Naive thymus-derived CD8-positive, alpha-beta T cell (primary cell): ENCODE data around the gene KCNIP3. TPM values are rescaled to one million over a fixed set of nuclear protein-coding genes. Genes with fewer than 3 reads are reported as not detected.
"Not testable (repeated sequence)": the region's sequence is repeated elsewhere in the genome, so short reads cannot be mapped to it uniquely, and the experiment has no call there.

Source experiments
- ATAC-seq, 2 donors: fragments of 150-1000 bp; cut with Tn5 transposase in 1 of 2; sonication (Bioruptor Pico), chemical (Tn5 transposase) in 1 of 2; 1 replicate in 1 of 2; 2 replicates in 1 of 2; pipeline ENCODE4 v1.10.0; 2021; ENCODE audit warnings: mild to moderate bottlenecking in 2 of 2, moderate library complexity in 2 of 2
- POLR2A ChIA-PET: fragments of 350-600 bp; sonication (Branson Sonifier 250); formaldehyde crosslinking; loops from one replicate; lab custom pipeline; 2021; ENCODE audit warnings: antibody characterized with exemption; lab: Charles Lee
- DNase-seq, 10 donors: peaks; one replicate each; pipeline versions ENCODE4 v3.0.0 to v3.0.0-alpha.2; 2020 to 2022
- H3K27ac Mint-ChIP-seq, 10 donors: one replicate each; pipeline ENCODE4 v1.8.0; 2020 to 2022; ENCODE audit warnings: mild to moderate bottlenecking in 10 of 10, mixed read lengths in 10 of 10, moderate library complexity in 4 of 10, inconsistent platforms in 1 of 10
- H3K27me3 Mint-ChIP-seq, 5 donors: one replicate each; pipeline ENCODE4 v1.8.0; 2021 to 2022; ENCODE audit warnings: mixed read lengths in 5 of 5
- H3K36me3 Mint-ChIP-seq, 3 donors: one replicate each; pipeline ENCODE4 v1.8.0; 2020 to 2022; ENCODE audit warnings: mixed read lengths in 3 of 3, mild to moderate bottlenecking in 2 of 3, inconsistent platforms in 1 of 3
- H3K4me1 Mint-ChIP-seq, 4 donors: one replicate each; pipeline ENCODE4 v1.8.0; 2021 to 2022; ENCODE audit warnings: mixed read lengths in 4 of 4
- H3K4me3 Mint-ChIP-seq, 10 donors: one replicate each; pipeline ENCODE4 v1.8.0; 2020 to 2022; ENCODE audit warnings: mild to moderate bottlenecking in 10 of 10, mixed read lengths in 10 of 10, moderate library complexity in 6 of 10, inconsistent platforms in 1 of 10
- H3K9me3 Mint-ChIP-seq, 9 donors: one replicate each; pipeline ENCODE4 v1.8.0; 2020 to 2022; ENCODE audit warnings: mixed read lengths in 9 of 9, mild to moderate bottlenecking in 3 of 9, inconsistent platforms in 1 of 9, moderate library complexity in 1 of 9
- polyA plus RNA-seq, 3 donors: library from polyadenylated mRNA; unstranded; fragments of 300-500 nt; fragmentation: Illumina TruSeq; gene quantifications; one replicate each; pipeline ENCODE4 v1.2.3, GENCODE V29; 2021
- total RNA-seq, 8 experiments: library from RNA in 2 of 8; stranded (reverse) in 2 of 8; gene quantifications; one replicate each; pipeline ENCODE4 v1.2.3 and lab custom pipeline; 2021 to 2026

Gene KCNIP3
- total and polyA plus RNA-seq, 5 experiments from 2014 or later: not detected

DNA sequence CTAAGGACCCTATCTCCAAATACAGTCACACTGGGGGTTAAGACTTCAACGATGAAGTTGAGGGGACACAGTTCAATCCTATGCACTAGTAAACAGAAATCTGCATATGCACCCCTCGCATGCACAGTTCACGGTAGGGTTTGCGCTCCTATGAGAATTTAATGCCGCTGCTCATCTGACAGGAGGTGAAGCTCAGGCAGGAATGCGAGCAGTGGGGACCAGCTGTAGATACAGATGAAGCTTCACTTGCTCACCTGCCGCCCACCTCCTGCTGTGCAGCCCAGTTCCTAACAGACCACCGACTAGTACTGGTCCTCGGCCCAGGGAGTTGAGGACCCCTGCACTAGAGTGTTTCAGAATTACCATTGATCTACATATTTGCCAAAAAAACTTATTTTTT is 65.3 kb downstream of the KCNIP3 start:
- H3K36me3 Mint-ChIP-seq: no peaks in the 10 kb centered on the region

GRCh38 chr2:95366514-95366913 is 69.4 kb downstream of the KCNIP3 start:
- no peak overlapping the region for H3K4me3 Mint-ChIP-seq
- peaks cover 0 to 14% (median 11%) of the 10 kb centered on the region in 9 donors for H3K9me3 Mint-ChIP-seq
- H3K36me3 Mint-ChIP-seq: peaks cover 0 to 6% (median 2%) of the 10 kb centered on the region in 3 donors
- H3K27me3 Mint-ChIP-seq: peaks cover 5 to 23% (median 13%) of the 10 kb centered on the region in 5 donors
- no peak overlapping the region for H3K27ac Mint-ChIP-seq
- no peaks in the 10 kb centered on the region for H3K4me1 Mint-ChIP-seq
- DNase-seq (no peak), ATAC-seq (no peak)
- POLR2A ChIA-PET: no interaction called here

More for the DNA sequence above, 65.3 kb downstream of the KCNIP3 start:
- no peak overlapping the region for H3K27ac Mint-ChIP-seq
- POLR2A ChIA-PET: no interaction called here
- peaks cover 0 to 2% (median 0%) of the 10 kb centered on the region in 9 donors for H3K9me3 Mint-ChIP-seq
- no peak overlapping the region for H3K4me3 Mint-ChIP-seq
- H3K4me1 Mint-ChIP-seq: no peaks in the 10 kb centered on the region
- peaks cover 4 to 22% (median 8%) of the 10 kb centered on the region in 5 donors for H3K27me3 Mint-ChIP-seq
- DNase-seq (peak in 1 of 10 donors; percentile 13), ATAC-seq (no peak)

DNA sequence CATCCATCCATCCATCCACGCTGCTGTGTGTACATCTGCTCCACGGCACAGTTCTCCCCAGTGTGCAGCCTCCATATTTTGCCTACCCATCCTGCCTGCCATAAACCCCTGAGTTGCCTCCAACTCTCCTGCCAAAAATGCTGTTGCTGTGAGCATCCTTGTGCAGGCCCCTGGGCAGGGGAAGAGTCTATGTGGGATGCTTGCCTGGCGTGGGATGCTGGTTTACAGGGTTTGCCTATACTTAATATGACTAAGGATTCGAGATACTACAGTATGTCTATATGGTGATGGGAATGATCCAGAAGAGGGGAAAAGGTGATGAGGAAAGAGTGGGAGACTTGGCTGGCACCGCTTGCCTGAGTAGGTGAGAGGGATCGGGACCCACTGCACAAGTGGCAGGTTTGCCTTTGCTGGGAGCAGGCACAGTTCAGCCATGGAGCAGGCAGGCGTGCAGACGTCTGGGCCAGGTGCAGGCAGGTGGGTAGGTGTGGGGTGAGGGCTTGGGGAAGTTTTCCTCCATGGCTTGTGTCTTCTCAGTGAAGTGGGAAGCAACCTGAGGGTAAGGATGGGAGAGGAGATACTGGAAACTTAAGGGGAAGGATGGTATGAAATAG is 75.2 kb downstream of the KCNIP3 start:
- H3K36me3 Mint-ChIP-seq: peaks cover 2 to 13% (median 5%) of the 10 kb centered on the region in 3 donors
- no peak overlapping the region for H3K4me3 Mint-ChIP-seq
- peaks cover 0 to 24% (median 11%) of the 10 kb centered on the region in 9 donors for H3K9me3 Mint-ChIP-seq
- H3K27ac Mint-ChIP-seq: no peak overlapping the region
- H3K4me1 Mint-ChIP-seq: peaks cover 0 to 8% (median 4%) of the 10 kb centered on the region in 4 donors
- DNase-seq: no peak
- peaks cover 16 to 41% (median 24%) of the 10 kb centered on the region in 5 donors for H3K27me3 Mint-ChIP-seq
- POLR2A ChIA-PET: no interaction called here
- no peak for ATAC-seq

- Mint-ChIP-seq H3K9me3 (peaks cover 0 to 24% (median 11%) of the 10 kb centered on the region in 9 donors), H3K36me3 (peaks cover 2 to 13% (median 5%) of the 10 kb centered on the region in 3 donors), H3K27me3 (peaks cover 16 to 41% (median 24%) of the 10 kb centered on the region in 5 donors), H3K27ac (no peak overlapping the region), H3K4me3 (no peak overlapping the region), H3K4me1 (peaks cover 0 to 8% (median 4%) of the 10 kb centered on the region in 4 donors)
- ATAC-seq (no peak), DNase-seq (no peak)
- POLR2A ChIA-PET: no interaction called here
Observed at GRCh38 chr2:95372845-95373244, 75.7 kb downstream of the KCNIP3 start.

GRCh38 chr2:95374029-95374428 is 76.9 kb downstream of the KCNIP3 start:
- DNase-seq (no peak), ATAC-seq (no peak)
- peaks cover 0 to 8% (median 4%) of the 10 kb centered on the region in 4 donors for H3K4me1 Mint-ChIP-seq
- no peak overlapping the region for H3K4me3 Mint-ChIP-seq
- peaks cover 2 to 13% (median 5%) of the 10 kb centered on the region in 3 donors for H3K36me3 Mint-ChIP-seq
- POLR2A ChIA-PET: no interaction called here
- H3K27ac Mint-ChIP-seq: no peak overlapping the region
- peaks cover 12 to 42% (median 23%) of the 10 kb centered on the region in 5 donors for H3K27me3 Mint-ChIP-seq
- peaks cover 0 to 19% (median 11%) of the 10 kb centered on the region in 9 donors for H3K9me3 Mint-ChIP-seq

DNA sequence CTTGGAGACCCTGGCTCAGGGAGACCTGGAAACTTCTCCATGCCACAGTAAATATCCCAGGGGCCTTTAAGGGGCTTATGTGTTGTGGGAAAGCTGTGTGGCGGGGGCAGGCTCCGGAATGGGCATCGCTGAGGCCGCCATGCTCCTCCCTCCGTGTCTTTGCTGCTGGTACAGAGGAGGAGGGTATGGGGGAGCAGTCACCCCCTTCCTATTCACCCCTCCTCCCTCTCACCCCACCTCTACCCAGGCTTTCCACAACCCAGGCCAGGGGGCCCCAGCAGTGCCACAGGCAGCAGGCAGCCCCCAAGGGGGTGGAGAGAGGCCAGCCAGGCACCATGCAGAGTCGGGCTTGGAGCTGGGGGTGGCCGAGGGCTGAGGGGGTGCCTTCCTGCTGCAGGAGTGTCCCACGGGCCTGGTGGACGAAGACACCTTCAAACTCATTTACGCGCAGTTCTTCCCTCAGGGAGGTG is 77.3 kb downstream of the KCNIP3 start:
- no peak overlapping the region for H3K4me3 Mint-ChIP-seq
- ATAC-seq: no peak
- H3K27ac Mint-ChIP-seq: no peak overlapping the region
- peaks cover 0 to 10% (median 6%) of the 10 kb centered on the region in 4 donors for H3K4me1 Mint-ChIP-seq
- peaks cover 13 to 47% (median 24%) of the 10 kb centered on the region in 5 donors for H3K27me3 Mint-ChIP-seq
- POLR2A ChIA-PET: no interaction called here
- peaks cover 2 to 13% (median 5%) of the 10 kb centered on the region in 3 donors for H3K36me3 Mint-ChIP-seq
- peaks cover 0 to 18% (median 11%) of the 10 kb centered on the region in 9 donors for H3K9me3 Mint-ChIP-seq
- no peak for DNase-seq

- no peak for ATAC-seq
- H3K27me3 Mint-ChIP-seq: peaks cover 16 to 50% (median 24%) of the 10 kb centered on the region in 5 donors
- H3K4me1 Mint-ChIP-seq: peaks cover 0 to 12% (median 9%) of the 10 kb centered on the region in 4 donors
Observed at GRCh38 chr2:95374921-95375471, 77.8 kb downstream of the KCNIP3 start.

GRCh38 chr2:95375532-95376150 is 78.5 kb downstream of the KCNIP3 start:
- DNase-seq (no peak), ATAC-seq (no peak)
- H3K9me3 Mint-ChIP-seq: peaks cover 0 to 18% (median 8%) of the 10 kb centered on the region in 9 donors
- peaks cover 0 to 12% (median 9%) of the 10 kb centered on the region in 4 donors for H3K4me1 Mint-ChIP-seq
- H3K27me3 Mint-ChIP-seq: peaks cover 14 to 50% (median 24%) of the 10 kb centered on the region in 5 donors
- H3K36me3 Mint-ChIP-seq: peaks cover 2 to 7% (median 5%) of the 10 kb centered on the region in 3 donors
- H3K27ac Mint-ChIP-seq: no peak overlapping the region
- POLR2A ChIA-PET: no interaction called here
- peak overlapping the region in 1 of 10 donors; percentile 11 for H3K4me3 Mint-ChIP-seq

More at GRCh38 chr2:95374921-95375471, 77.8 kb downstream of the KCNIP3 start:
- peak overlapping the region in 1 of 10 donors; percentile 7 for H3K4me3 Mint-ChIP-seq
- no peak for DNase-seq
- peaks cover 2 to 13% (median 5%) of the 10 kb centered on the region in 3 donors for H3K36me3 Mint-ChIP-seq
- H3K27ac Mint-ChIP-seq: no peak overlapping the region
- H3K9me3 Mint-ChIP-seq: peaks cover 0 to 18% (median 11%) of the 10 kb centered on the region in 9 donors
- POLR2A ChIA-PET: no interaction called here

DNA sequence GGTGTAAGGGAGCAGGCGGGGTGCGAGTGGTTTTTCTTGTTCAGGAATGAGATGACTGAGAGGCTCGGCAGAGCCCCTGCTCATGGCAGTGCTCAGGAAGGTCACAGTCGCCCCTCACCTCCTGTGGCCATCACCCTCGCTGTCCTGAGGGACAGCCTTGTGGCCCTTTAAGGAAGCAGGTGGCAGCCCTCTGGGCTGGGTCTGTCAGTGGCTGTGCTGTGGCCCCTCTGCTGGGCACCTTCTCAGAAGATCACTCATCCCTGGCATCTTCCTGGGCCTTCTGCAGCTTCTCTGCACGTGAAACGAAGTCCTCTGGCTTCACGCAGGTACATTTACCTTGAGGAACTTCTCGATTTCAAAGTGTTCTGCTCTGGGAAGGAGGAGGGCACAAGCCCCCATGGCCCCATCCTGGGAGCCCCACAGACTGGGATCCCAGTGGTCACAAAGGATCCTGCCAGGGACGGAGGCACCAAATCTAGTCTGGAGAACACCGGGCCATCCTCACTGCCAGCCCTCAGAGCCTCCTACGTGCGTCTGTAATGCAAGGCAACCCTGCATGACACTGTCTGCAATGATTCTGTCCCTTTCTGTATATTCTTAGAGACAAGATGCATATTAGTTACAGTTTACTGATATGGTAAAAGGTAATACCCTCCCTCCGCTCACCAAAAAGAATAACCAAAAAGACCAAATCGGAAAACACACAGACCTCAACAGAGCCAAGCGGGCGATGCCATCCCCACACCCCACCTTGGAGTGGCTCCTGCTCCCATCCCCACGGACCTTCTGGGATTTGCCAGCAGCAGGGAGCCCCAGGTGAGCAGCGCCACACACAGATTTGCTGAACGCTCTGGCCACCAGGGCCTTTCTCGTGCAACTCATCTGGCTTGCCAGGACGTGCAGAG is 79.4 kb downstream of the KCNIP3 start:
- no peak for DNase-seq
- H3K36me3 Mint-ChIP-seq: peaks cover 0 to 7% (median 5%) of the 10 kb centered on the region in 3 donors
- H3K27me3 Mint-ChIP-seq: peaks cover 9 to 42% (median 29%) of the 10 kb centered on the region in 5 donors
- H3K4me1 Mint-ChIP-seq: peaks cover 0 to 12% (median 9%) of the 10 kb centered on the region in 4 donors
- ATAC-seq: no peak
- no peak overlapping the region for H3K4me3 Mint-ChIP-seq
- peaks cover 0 to 9% (median 0%) of the 10 kb centered on the region in 9 donors for H3K9me3 Mint-ChIP-seq
- H3K27ac Mint-ChIP-seq: peak overlapping the region in 1 of 10 donors; percentile 59
- POLR2A ChIA-PET: no interaction called here

- ATAC-seq: no peak
- H3K36me3 Mint-ChIP-seq: peaks cover 0 to 4% (median 1%) of the 10 kb centered on the region in 3 donors
- H3K27ac Mint-ChIP-seq: peak overlapping the region in 1 of 10 donors; percentile 59
- no peak for DNase-seq
- no peak overlapping the region for H3K4me3 Mint-ChIP-seq
- H3K27me3 Mint-ChIP-seq: peaks cover 4 to 34% (median 27%) of the 10 kb centered on the region in 5 donors
- H3K4me1 Mint-ChIP-seq: peaks cover 0 to 12% (median 9%) of the 10 kb centered on the region in 4 donors
- peaks cover 0 to 2% (median 0%) of the 10 kb centered on the region in 9 donors for H3K9me3 Mint-ChIP-seq
- POLR2A ChIA-PET: no interaction called here
Observed at GRCh38 chr2:95377216-95378123, 80.3 kb downstream of the KCNIP3 start.

GRCh38 chr2:95378281-95378680 is 81.1 kb downstream of the KCNIP3 start:
- POLR2A ChIA-PET, H3K27ac Mint-ChIP-seq, H3K9me3 Mint-ChIP-seq, ATAC-seq, H3K4me3 Mint-ChIP-seq, DNase-seq, H3K36me3 Mint-ChIP-seq: not testable (repeated sequence)
- Mint-ChIP-seq H3K27me3 (peaks cover 3 to 28% (median 24%) of the 10 kb centered on the region in 5 donors), H3K4me1 (peaks cover 0 to 12% (median 10%) of the 10 kb centered on the region in 4 donors)
